Tongue (tissue), 2 donors: Measurements from ENCODE around the gene PNPLA8. TPM values are rescaled to one million over a fixed set of nuclear protein-coding genes. Genes with fewer than 3 reads are reported as not detected.
"Not testable (repeated sequence)": the region's sequence is repeated elsewhere in the genome, so short reads cannot be mapped to it uniquely, and the experiment has no call there.

ENCODE experiments used
- DNase-seq: peaks from one replicate; pipeline ENCODE4 v3.0.0-alpha.2; 2015
- total RNA-seq: library from RNA; depleted of rRNA; stranded (reverse); fragments of >200 nt; gene quantifications from one replicate; pipeline ENCODE4 v1.2.3, GENCODE V29; 2014

Gene PNPLA8
- total RNA-seq, 1 donor from 2014 or later: 43.0 TPM

DNA sequence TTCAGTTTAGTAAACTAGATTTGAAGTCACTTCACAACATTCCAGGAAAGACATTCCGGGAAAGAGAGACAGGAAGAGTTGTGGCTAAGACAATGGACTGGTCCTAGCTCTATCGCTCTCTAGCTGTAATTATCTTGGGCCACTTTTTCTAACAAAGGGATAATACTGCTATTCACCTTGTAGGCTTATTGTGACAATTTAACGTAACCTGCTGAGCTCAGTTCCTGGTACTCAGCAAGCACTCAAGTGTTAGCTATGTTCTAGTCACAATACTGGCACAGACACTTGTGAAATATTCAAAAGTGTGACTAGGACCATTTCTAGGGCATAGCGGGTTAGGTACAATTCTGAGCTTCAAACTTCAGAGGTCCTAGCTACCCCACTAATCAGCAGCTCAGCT, 57.7 kb downstream of the PNPLA8 start:
- DNase-seq: no peak

DNA sequence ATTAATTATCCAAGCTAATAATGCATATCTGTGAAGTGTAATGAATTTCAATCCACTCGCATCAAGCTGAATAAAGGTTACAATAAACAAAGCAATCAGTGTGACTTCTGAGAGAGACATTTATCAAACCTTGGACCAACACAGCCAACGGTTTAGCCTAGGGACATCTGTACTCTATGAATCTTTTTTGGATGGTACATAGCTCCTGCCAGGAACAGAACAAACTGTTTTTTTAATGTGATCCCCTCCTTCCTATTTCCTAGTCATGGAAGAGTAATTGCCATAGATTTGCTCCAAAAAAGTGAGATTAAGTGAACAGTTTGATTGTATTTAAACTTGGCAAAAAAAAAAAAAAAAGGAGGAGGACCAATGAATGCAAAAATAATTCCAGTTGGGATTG, 58.5 kb downstream of the PNPLA8 start:
- DNase-seq: no peak

- not testable (repeated sequence) for DNase-seq
Observed at GRCh38 chr7:108466322-108466721, 59.6 kb downstream of the PNPLA8 start.

DNA sequence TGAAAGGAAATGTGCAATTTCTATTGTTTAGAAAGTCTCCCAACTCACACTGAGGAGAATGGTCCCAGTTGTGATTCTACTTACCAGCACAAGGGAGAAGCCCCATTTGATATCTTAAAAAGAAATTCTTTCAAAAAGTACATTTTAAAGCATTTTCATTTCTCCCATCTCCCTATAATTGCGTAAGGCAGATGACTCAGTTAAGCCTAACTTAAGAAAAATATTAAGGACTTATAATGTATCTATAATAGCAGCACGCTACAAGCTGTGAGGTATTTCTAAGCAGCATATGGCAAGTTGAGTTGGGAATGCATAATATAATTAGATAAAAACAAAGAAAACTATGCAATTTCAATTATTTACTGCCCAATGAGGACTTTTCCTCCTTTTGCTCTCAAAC, 61.2 kb downstream of the PNPLA8 start:
- DNase-seq: no peak

DNA sequence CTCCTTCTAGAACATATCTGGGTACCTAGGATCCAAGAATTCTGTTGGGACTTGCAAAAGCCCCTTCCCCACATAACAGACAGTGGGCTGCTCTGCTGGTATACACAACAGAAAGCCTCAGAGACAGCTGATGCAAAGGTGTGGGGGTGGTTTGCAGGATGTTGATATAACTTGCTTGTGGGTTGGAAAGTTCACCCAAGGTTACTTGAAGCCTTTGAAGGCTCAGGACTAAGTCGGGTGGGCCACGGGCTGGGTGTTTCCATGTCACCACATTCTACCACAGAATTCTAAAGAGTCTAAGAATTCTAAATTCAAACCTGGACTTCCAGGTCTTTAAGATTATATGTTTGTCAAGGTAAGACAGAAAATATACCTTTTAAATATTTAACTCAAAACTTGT, 62.3 kb downstream of the PNPLA8 start:
- DNase-seq: no peak

- DNase-seq: peak; percentile 32
Observed at GRCh38 chr7:108461840-108462239, 64.1 kb downstream of the PNPLA8 start.

DNA sequence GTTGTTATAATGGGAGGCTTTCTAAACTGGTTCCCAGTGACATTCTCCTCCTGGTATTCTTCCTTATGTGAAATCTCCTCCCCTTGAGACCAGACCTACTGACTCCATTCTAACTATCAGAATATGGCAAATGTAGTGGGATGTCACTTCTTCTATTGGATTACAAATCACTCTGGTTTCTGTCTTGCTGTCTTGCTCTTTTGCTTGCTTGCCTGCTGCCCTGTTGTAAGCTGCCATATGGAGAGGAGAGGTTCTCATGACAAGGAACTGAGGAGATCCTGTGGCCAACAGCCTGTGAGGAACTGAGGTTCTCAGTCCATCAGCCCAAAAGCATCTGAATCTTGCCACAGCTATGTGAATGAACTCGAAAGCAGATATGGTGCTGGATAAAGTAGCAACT, 65.0 kb downstream of the PNPLA8 start:
- no peak for DNase-seq

GRCh38 chr7:108459922-108460551, 65.9 kb downstream of the PNPLA8 start:
- DNase-seq: peak; percentile 69

DNA sequence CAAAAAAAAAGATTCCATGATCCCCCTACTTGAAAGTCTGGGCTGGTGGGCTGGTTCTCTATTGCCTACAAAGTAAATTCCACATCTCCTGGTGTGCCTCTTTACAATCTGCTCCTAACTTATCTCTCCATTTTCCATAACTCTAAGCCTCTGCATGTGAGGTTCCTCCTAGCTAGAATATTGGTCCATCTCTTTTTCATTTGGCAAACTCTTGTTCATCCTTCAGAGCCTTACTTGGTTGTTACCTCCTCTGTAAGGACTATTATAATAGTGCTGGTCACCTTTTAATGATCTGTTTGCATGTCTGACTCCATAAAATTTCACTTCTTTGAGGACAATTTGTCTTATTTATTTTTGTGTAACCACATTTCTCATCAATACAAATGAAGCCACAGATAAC, 68.1 kb downstream of the PNPLA8 start:
- no peak for DNase-seq

- no peak for DNase-seq
Observed at GRCh38 chr7:108456845-108457540, 68.9 kb downstream of the PNPLA8 start.

DNA sequence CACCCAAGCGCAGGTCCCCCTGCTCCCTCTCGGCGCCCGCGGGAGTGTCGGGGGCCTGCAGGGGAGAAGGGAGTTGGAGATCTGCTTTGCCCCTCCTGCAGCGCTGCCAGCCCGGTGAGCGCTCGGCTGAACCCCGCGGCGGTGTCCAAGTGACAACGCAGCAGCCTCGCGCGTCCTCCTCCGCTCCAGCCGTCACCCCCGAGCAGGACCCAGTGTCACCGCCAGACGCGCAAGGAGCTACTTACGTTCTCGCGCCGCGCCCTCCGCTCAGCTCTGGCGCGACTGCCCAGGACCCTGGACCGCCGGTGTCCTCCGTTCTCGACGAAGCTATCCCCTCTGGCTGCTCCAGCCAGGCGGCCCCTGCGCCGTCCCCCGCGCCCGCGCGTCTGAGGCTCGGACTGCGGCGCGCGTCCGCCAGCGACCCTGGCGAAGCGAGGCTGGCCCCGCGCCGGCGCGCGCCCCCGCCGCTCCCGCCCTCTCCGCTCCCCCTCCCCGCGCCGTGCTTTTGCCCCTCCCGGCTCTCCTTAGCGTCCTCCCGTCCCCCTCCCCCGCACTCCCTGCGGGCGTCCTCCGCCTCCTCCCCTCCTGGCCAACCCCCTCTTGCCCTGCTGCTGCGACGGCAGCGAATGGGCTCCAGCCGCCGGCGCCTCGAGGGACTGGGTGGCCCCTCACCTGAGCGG, 69.8 kb downstream of the PNPLA8 start, which contains the start of gene NRCAM:
NRCAM (minus strand) TSS at position 439 of the 680 bp plus-strand sequence. CDS start 216,372 bp downstream, outside the sequence.
- peak; percentile 83 for DNase-seq

GRCh38 chr7:108455551-108455997, 70.4 kb downstream of the PNPLA8 start:
- peak; percentile 26 for DNase-seq

DNA sequence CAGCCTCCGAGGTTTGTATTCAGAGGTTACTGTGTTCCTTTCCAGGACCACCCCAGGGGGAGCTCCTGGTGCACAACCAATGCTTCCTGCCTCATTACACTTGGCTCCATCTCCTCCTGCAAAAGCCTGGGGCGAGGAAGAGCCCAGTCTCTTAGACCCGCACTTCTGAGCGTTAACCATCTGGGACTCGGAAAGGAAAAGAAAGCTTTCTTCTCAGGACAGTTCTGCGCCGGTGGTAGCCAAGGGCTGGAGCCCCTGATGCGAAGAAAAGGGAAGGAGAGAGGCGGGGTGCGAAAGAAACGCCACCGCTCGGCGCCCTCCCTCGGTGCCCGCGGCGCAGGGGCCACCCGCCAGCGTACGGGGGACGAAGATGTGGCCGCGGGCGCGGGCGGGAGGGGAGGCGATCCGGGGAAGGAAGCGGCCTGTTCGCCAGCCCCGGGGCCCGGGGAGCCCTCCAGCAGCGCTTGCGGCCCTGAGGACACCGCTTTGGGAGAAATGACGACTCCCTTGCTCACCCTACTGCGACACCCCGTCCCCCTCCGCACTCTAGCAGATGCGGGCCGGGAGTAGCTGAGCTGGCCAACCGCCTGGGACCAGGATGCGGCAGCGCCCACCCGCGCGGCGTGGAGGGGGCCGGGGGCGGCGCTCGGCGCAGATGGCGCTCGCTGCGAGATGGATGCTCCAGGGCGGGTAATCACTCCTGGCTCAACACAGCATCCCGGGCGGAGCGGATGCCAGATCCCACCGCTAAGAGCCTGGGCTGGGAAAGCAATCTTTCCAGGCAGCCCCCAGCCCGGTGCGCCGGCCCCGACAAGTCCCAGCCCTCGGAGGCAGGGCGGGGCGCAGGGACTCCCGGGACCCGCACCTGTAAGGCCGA, 71.0 kb downstream of the PNPLA8 start:
- DNase-seq: peak; percentile 63

DNA sequence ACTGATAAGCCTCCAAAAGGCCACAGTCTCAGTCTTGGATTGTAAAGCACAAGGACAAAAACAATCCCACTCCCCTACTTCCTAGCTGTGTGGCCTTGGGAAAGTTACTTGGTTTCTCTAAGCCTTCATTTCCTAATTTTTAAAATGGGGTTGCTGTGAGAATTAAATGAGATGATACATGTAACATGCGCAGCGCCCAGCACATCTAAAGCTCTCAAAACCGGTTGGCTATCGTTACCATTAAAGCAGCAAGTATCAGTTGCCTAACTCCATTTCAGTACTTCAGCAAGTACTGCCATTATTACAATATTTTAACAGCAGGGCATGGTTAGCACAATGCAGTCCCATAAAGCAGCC, 71.6 kb downstream of the PNPLA8 start:
- no peak for DNase-seq

- no peak for DNase-seq
Observed at GRCh38 chr7:108453320-108453719, 72.6 kb downstream of the PNPLA8 start.

GRCh38 chr7:108452707-108453106, 73.2 kb downstream of the PNPLA8 start:
- DNase-seq: no peak

- no peak for DNase-seq
Observed at GRCh38 chr7:108451296-108451848, 74.6 kb downstream of the PNPLA8 start.

DNA sequence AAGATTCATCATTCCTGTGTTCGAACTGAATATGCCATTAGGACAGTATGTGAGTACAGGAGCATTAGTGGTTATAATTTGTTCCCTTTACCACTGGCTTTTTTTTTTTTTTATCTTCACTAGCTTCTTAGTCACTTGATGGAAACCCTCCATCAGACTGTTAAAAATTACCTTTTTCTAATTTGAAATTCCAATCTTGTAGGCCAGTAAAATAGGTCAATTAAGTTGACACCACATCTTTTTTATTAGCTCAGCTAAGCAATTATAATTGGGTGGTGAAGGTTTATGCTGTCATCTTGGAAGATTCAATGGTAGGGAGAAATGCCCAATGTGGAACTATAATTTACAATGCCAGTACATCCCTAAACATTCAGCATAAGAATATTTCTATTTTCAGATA, 75.8 kb downstream of the PNPLA8 start:
- DNase-seq: no peak

DNA sequence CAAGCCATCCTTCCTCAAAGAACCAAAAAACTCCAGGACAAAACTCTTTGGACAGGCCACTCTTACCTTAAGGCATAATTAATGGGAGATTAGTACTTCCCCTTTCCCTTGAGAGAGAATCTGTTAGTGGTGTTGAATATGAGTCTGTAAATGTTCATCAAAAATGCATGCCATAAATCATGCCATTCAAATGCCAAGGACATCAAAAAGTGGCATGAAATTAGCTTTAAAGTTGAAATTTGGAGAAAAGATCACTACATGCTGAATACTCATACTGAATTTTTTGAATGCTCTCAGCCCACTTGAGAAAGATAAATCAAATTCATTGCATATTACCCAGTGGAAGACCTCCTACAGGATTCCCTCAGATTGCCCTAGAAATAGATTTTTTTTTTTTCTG, 76.4 kb downstream of the PNPLA8 start:
- DNase-seq: no peak

DNA sequence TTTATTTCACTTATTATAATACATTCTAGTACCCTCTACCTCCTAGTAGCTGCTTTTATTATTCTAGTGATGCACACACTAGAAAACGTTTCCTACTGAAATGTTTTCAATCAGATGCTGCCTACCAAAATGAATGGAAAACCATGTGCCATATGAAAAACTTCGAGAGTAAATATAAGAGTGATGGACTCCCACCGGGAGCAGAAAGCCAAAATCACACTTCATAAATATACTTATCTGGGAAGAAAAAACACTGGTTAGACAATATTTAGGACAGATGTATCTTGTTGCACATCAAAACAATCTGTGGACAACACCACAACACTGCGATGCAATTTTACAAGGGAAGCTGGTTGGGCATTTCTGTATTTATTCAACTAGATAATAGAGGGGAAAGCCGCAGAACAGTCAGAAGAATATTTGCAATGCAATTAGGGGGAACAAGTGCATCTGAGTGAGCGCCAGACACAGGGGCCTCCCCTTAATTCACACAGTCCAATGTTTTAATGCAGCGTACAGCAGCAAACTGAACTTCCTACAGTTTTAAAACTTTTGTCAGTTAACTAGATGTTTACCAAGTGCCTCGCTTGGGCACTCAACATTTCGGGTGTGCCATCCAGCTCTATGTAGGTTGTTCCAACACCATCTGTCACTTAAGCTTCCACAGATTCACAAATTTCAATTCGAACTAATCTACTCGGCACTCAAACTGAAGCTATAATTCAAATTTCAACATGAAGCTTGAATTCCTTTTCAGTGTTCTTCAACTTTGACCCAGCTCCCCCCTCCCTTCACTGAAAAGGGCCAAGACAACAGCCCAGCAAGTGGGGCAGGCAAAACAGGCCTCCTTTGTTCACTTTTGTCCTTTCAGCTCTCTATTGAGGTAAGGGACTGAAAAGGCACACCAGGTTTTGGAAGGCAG, 77.1 kb downstream of the PNPLA8 start:
- no peak for DNase-seq

DNA sequence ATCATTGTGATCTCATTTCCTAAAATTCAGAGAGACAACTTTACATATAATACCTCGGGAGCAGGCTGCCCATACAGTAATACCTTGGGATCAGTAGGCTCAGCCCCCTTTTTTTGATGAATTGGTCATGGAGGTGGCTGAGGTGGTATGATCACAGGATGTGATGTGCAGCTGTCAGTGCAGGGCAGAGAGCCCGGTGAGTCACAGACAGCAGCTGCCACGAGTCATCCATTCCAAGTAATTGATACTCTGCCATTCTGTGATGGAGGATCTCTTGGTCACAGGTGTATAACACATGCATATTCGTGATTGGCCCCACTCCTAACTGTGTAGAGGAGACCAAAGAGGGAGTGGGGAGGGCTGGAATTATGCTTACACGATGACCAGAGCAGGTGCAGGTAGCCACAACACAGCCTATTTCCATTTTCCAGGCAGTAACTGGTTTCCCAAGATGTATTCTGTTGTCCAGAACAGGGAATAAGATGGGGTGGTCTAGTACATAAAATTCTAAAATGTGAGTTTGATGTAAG, 83.8 kb downstream of the PNPLA8 start:
- peak; percentile 69 for DNase-seq
